DMS114 treated with DMSO at 0.1 percent for 48 hours (cell line): ENCODE measurements around the gene NEFH.
"Not testable (repeated sequence)": the region's sequence is repeated elsewhere in the genome, so short reads cannot be mapped to it uniquely, and the experiment has no call there.

Source experiments
- DNase-seq: peaks from one replicate; lab custom pipeline; 2025; ENCODE audit not compliant: unreplicated experiment; lab: John Stamatoyannopoulos, UW

The NEFH gene, protein sequence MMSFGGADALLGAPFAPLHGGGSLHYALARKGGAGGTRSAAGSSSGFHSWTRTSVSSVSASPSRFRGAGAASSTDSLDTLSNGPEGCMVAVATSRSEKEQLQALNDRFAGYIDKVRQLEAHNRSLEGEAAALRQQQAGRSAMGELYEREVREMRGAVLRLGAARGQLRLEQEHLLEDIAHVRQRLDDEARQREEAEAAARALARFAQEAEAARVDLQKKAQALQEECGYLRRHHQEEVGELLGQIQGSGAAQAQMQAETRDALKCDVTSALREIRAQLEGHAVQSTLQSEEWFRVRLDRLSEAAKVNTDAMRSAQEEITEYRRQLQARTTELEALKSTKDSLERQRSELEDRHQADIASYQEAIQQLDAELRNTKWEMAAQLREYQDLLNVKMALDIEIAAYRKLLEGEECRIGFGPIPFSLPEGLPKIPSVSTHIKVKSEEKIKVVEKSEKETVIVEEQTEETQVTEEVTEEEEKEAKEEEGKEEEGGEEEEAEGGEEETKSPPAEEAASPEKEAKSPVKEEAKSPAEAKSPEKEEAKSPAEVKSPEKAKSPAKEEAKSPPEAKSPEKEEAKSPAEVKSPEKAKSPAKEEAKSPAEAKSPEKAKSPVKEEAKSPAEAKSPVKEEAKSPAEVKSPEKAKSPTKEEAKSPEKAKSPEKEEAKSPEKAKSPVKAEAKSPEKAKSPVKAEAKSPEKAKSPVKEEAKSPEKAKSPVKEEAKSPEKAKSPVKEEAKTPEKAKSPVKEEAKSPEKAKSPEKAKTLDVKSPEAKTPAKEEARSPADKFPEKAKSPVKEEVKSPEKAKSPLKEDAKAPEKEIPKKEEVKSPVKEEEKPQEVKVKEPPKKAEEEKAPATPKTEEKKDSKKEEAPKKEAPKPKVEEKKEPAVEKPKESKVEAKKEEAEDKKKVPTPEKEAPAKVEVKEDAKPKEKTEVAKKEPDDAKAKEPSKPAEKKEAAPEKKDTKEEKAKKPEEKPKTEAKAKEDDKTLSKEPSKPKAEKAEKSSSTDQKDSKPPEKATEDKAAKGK

DNA sequence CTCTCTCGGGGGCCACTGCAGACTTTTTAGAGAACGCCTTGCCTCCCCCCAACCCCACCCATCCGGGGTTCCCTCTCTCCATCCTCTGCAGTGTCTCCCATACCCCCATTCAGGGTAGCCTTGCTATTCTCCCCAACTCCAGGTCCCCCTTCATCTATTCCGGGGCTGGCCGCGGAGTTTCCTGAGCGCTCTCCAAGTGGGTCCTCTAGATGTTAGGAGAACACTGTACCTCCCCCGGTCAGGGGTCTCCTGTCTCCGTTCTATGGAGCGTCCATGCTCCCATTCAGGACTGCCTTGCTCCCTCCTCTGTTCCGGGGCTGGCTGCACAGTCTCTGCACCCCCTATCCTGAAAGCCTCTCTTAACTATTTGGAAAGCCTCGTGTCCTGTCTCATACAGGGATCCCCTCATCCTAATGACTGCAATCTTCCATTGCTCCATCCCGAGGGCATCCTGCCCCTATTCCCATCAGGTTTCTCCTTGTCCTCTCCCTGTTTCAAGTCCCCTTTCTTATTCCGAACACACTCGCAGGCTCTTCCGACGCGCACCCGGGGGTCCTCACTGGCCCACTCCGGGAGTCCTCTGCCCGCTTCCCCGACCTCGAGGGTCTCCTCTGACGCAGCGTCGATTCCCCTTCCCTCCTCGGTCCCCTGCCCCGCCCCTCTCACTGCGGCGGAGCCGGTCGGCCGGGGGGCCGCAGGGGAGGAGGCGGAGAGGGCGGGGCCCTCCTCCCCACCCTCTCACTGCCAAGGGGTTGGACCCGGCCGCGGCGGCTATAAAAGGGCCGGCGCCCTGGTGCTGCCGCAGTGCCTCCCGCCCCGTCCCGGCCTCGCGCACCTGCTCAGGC is at the start of gene NEFH:
Gene NEFH (plus strand): TSS at position 802 of the 845 bp plus-strand sequence. CDS start 45 bp downstream, outside the sequence.
- no peak for DNase-seq

DNA sequence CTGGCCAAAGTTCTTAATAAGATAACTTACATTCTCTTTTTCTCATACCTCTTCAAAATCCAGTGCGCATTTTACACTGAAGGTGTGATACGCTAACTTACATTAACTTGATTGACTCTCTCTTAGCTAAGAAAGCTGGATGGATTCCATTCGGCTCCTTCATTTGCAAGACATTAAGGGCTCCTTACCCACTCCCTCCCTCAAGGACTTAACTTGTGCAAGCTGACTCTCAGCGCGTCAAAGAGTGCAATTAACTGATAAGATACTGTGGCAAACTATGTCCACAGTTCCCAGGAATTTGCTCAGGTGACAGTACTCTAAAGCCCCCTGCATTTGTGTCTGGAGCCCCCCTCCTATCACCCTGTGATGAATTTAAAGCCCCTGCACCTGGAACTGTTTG is 48.0 kb upstream of the NEFH start:
- no peak for DNase-seq

DNA sequence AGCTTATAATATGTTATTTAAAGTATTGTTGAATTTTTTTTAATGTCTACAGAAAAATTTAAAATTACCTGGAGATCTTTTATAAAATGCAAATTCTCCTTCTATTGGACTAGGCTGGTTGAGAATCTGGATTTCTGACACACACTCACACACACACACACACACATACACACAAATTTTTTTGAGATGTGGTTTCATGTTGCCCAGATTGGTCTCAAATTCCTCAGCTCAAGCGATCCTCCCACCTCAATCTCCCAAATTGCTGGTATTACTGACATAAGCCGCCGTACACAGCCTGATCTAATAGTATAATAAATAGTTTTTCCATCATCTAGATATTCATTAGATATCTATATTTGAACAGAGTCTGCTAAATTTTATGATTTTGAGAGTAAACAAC is 46.2 kb upstream of the NEFH start:
- no peak for DNase-seq

DNA sequence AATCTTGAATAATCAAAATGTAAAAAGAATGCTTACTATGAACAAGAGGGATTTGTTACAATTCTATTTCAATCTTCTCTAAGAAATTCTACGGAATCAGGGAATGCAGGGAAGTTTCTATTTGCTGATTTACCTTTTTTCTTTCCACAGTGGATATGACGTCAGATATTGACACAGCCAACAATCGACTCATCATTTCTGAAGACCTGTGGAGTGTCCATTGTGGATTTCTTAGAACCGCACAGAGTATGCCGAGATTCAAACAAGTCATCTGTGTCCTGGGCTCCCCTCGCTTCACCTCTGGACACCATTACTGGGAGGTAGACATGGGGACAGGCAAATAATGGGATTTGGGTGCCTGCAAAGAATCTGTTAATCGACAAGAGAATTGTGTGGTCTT is 45.7 kb upstream of the NEFH start:
- no peak for DNase-seq

DNA sequence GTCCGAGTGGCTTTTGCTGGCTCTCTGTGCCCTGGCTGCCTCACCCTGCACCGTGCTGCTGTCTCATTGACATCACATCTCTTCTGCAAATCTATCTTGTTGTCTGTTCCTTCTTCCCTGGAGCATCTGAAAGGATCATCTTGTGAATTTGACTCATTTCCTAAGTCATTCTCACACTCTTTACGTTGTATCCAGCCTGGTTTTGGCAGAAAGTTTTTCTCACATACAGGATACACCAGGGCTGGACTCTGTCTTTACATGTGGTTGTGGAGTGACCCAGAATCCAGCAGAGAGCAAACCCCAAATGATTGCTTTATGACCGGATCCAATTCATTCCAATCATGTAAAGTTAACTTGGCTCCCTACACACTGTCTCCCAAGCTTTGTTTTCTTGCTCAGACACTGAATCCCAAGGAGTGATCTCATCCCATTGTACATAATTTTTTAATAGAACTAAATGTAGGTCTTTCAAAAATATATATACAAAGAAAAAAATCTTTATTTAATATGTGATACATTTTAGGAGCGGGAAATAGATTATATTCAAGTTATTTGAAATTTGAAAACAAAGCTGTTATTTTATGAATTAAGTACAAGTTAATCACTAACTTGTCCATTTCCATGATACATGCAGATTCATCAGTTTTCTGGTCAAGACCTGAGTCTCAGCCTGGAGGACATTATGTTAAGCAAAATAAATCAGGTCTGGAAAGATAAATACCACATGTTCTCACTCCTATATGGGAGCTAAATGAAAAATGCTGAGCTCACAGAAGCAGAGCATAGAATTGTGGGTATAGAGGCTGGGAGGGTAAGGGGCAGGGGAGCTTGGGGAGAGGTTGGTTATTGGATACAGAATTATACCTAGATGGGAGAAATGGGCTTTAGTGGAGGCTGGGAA is 44.5 kb upstream of the NEFH start:
- no peak for DNase-seq

DNA sequence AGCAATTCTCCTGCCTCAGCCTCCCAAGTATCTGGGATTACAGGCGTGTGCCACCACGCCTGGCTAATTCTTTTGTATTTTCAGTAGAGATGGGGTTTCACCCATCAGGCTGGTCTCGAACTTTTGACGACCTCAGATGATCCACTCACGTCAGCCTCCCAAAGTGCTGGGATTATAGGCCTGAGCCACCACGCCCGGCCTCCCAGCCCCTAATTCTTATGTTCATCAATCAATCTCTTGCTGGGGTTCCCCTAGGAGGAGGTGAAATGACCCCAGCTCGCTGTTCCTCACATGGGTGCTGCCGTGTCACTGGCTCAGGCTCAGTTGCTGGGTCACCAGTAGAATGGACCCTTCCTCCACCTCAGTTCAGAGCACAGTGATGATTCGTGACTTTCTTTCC is 41.7 kb upstream of the NEFH start, which contains the start of gene RFPL1:
Gene RFPL1 (plus strand): TSS at position 301 of the 400 bp plus-strand sequence.
- DNase-seq = not testable (repeated sequence)

DNA sequence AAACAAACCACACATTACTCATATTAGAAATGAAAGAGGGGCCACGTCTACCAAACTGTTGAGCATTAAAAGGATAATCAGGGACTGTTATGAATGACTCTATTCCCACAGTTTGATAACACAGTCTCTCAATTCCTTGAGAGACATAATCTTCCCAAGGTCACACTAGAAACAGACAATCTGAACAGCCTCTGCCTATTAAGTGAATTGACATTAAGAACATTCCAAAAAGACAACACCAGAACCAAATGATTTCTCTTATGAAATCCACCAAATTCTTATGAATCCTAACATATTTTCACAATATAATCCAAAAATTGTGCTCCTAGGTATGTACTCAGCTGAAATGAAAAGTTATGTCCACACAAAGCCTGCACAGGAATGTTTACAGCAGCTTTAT is 37.0 kb upstream of the NEFH start:
- DNase-seq = no peak

DNA sequence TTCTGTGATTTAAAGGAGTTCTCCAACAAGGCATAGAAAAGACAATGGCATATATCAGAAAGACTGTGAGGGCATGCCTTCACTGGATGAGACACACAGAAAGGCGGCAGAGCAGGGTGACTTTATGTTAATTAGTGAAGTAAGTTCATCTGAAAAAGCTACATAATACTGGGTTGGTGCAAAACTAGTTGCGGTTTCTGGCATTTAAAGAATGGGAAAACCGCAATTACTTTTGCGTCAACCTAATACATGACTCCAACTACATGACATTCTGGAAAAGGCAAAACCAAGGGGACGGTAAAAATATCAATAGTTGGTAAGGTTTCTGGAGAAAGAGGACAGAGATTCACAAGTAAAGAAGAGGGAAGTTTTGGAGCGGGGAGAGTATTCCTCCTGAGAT is 36.6 kb upstream of the NEFH start:
- no peak for DNase-seq

DNA sequence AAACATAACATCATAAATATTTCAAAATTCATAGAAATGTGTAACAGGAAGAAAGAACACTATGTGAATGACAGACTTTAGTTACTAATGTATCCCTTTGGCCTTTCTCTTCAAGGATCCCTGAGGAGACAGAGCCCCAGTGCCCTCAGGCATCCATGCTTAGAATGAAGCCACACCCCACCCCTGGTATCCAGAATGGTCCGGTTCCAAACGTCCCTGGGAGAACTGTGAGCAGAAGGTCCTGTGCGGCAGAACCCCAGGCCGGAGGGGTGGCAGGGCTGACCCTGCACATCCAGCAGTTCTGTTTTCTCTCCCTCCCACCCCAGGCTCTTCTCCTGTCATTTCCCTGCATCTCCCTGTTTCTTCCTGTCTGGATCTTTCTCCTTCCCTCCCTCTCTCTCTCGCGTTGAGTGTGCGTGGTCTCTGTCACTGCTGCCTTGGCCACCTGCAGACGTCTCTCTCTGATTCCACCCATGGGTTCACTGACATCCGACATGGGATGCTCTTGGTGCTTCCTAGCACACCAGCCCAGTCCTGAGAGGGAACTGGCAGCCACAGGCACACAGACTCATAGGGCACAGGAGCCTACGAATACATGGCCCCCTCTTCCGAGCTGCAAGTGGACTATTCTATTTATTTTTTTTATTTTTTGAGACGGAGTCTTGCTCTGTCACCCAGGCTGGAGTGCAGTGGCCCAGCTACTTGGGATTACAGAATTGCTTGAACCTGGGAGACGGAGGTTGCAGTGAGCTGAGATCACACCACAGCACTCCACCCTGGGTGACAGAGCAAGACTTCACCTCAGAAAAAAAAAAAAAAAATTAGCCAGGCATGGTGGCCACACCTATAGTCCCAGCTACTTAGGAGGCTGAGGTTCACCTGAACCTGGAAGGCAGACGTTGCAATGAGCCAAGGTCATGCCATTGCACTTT is 35.9 kb upstream of the NEFH start:
- DNase-seq = no peak

DNA sequence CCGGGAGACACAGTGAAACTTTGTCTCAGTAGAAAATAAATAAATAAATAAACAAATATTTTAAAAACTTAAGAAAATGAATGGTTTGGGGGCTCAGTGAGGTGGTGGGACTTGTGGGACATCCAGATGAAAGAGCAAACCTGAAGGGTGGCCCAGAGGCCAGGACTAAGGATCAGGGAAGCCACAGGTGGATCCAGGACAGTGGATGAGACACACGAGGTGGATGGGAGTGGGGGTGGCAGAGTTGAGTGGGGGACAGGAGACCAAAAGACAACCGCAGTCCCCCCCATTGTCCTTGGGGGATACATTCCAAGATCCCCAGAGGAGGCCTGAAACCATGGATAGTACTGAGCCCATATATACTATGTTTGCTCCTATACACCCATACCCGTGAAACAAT is 34.5 kb upstream of the NEFH start:
- DNase-seq = no peak

DNA sequence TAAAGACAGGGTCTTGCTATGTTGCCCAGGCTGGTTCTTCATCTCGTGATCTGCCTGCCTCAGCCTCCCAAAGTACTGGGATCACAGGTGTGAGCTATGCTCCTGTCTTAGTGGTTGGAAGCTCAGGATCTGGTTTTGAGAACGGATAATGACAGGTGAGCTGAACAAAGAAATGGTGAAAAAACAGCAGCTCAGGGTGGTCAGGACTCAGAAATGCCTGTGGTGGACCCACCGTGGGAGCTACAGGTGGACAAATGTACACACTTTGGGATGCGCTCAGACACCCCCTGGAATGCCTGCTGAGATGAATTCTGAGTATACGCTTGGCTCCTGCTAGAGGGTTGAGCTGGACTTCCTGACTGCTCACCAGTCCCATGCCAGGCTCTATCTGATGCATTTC is 32.1 kb upstream of the NEFH start:
- DNase-seq = no peak

DNA sequence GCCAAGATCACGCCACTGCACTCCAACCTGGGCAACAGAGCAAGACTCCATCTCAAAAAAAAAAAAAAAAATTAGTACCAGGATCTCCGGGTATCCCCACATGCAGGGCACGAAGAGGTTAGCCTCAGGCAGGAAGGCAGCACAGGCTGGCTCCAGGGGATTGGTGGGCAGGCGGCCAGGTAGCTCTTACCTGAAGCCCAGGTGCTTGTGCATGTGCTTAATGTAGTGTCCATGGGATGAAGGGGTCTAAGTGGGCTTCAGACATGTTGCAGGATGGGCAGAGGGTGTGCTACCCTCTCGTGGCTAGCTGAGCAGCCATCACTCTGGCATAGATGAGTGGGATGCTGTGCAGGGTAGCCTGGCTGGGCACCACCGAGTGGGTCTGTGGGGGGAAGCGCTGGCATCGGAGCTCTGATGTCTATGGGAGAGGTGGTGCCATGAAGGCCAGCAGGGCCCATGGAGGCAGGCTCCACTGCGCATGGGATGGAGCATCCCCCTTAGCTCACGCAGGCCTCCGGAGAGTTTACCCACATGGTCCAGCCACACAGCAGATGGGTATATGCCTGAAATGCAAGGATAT is 30.6 kb upstream of the NEFH start:
- DNase-seq = no peak

DNA sequence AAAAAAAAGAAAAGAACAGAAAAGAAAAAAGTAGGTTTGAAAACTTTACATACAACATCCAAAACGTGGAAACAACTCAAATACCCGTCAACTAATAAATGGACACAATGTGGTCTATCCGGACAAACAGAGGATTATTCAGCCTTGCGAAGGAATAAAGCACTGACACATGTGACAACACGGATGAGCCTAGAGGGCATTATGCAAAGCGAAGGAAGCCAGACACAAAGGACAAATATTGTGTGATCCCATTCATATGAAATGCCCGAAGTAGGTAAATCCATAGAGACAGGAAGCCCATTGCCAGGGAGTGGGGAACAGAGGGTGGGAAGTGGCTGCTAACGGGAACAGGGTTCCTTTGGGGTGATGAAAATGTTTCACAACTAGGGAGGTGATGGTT is 29.8 kb upstream of the NEFH start:
- no peak for DNase-seq

DNA sequence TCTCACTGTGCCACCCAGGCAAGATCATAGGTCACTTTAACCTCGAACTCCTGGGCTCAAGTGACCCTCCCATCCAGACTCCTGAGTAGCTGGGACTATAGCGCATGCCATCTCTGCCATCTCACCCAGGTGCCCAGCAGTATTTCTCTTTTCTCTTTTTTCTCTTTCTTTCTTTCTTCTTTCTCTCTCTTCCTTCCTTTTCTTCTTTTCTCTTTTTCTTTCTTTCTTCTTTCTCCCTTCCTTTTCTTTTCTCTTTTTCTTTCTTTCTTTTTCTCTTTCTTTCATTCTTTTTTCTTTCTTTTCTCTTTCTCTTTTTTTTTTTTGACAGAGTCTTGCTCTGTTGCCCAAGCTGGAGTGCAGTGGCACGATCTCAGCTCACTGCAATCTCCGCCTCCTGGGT is 28.2 kb upstream of the NEFH start:
- no peak for DNase-seq

DNA sequence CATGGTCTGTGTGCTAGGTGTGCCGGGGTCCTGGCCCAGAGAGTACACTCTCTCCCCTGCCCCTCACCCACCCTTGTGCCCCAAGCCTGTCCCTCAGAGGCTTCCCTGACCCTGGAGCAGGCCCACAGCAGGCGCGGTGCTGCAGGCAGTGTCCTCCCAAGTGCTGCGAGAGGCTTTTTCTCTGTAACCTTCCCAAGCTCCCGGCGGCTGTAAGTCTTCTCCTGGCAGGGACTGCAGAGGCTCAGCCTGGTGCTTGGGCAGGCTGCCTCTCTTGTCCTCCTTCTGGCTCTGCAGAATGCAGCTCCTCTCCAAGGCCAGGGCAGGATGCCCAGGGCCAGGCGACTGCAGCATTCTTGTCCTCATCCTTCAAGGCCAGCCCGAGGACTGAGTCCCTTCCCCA is 25.7 kb upstream of the NEFH start:
- DNase-seq = no peak

DNA sequence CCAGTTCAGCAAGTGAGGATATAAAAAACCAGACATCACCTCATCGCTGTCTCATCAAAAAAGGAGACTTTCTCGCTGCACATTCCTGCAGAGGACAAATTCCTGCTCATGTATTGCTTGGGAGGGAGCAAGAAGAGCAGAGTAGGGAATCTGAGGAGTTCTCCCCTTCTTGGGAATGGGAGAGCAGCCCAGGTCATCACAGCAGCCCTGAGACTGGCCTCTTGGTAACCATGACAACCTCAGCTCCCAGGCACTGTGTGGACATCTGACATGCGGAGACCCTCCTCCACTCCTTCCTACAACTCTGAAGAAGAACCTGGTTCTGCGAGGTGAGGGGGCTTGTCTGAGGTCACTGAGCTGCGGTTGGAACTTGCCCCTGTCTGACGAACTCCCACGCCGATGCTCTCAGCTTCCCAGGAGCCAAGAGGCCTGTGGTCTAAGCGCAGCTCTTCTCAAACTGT is 23.8 kb upstream of the NEFH start:
- DNase-seq = no peak

DNA sequence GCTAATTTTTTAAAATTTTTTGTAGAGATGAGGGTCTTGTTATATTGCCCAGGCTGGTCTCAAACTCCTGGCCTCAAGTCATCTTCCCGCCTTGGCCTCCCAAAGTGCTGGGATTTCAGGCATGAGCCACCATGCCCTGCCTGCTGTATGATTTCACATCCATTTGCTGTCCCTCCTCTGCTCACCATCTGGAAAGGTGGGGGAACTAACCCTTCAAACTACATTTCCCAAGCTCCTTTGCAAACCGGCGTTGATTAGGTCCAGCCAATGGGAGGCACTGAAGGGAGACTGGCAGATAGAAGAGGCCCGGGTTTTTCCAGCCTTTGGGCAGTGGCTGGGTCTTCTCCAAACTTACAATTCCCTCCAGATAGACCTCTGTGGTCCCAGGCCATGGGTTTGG is 22.3 kb upstream of the NEFH start:
- peak; percentile 17 for DNase-seq

DNA sequence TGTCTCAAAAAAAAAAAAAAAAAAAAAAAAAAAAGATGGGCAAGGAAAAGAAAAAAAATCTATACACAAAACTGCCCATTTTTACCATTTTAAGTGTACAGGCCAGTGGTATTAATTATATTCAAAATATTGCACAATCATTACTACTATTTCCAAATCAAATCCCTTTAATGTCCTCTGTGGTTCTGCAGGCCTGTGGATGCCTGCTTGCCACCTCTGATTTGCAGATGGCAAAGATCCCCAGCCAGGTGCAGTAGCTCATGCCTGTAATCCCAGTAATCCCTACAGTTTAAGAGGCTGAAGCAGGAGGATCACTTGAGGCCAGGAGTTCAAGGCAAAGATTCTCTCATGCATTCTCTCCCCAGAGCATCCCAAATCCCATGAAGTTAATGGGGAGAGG is 21.5 kb upstream of the NEFH start:
- no peak for DNase-seq
